Neuronal stem cell (in vitro differentiated cells): ENCODE data around the gene PLCL2.

Source experiments
- DNase-seq: peaks from one replicate; pipeline ENCODE4 v3.0.0-alpha.2; 2013; ENCODE audit warnings: low spot score
- H2AFZ ChIP-seq: one replicate; pipeline ENCODE4 v1.6.1; 2013; ENCODE audit warnings: mild to moderate bottlenecking, low read length, inconsistent platforms
- H2AK5ac ChIP-seq: 2 replicates; pipeline ENCODE4 v1.6.1; 2013; ENCODE audit warnings: low read depth, mild to moderate bottlenecking, inconsistent platforms, low read length, moderate library complexity, mixed read lengths
- H2BK120ac ChIP-seq: 2 replicates; pipeline ENCODE4 v1.6.1; 2013; ENCODE audit warnings: low read depth, mild to moderate bottlenecking, inconsistent platforms, low read length, moderate library complexity, mixed read lengths
- H2BK12ac ChIP-seq: one replicate; pipeline ENCODE4 v1.6.1; 2013; ENCODE audit warnings: low read length, inconsistent platforms
- H2BK15ac ChIP-seq: 2 replicates; pipeline ENCODE4 v1.6.1; 2013; ENCODE audit warnings: mild to moderate bottlenecking, low read length, inconsistent platforms, mixed read lengths
- H2BK5ac ChIP-seq: one replicate; pipeline ENCODE4 v1.6.1; 2013; ENCODE audit warnings: inconsistent platforms, mild to moderate bottlenecking, low read length, moderate library complexity
- H3K14ac ChIP-seq: one replicate; pipeline ENCODE4 v1.6.1; 2013; ENCODE audit warnings: low read length, inconsistent platforms
- H3K18ac ChIP-seq: 2 replicates; pipeline ENCODE4 v1.6.1; 2013; ENCODE audit warnings: low read length, inconsistent platforms
- H3K23ac ChIP-seq: 2 replicates; pipeline ENCODE4 v1.6.1; 2013; ENCODE audit warnings: low read depth, mild to moderate bottlenecking, mixed read lengths, low read length, inconsistent platforms; ENCODE audit not compliant: poor library complexity
- H3K27ac ChIP-seq: replicated peaks from 3 replicates; pipeline ENCODE4 v1.5.1; 2013; ENCODE audit warnings: low read length, inconsistent platforms
- H3K27me3 ChIP-seq, 3 experiments: 2 replicates each; pipeline ENCODE4 v1.6.1; 2013; ENCODE audit warnings: low read length in 3 of 3, mild to moderate bottlenecking in 2 of 3, inconsistent platforms in 1 of 3, low read depth in 1 of 3, mixed read lengths in 1 of 3, moderate library complexity in 1 of 3; ENCODE audit not compliant: control insufficient read depth in 3 of 3, insufficient read depth in 3 of 3
- H3K36me3 ChIP-seq, 2 donors: replicated peaks in 1 of 2; 2 replicates each; pipeline ENCODE4 v1.6.1; 2013; ENCODE audit warnings: low read length in 2 of 2; ENCODE audit not compliant: control insufficient read depth in 2 of 2, insufficient read depth in 2 of 2
- H3K4ac ChIP-seq: 2 replicates; pipeline ENCODE4 v1.6.1; 2013; ENCODE audit warnings: inconsistent platforms, mild to moderate bottlenecking, low read length, moderate library complexity
- H3K4me1 ChIP-seq, 2 donors: 1 replicate in 1 of 2; 2 replicates in 1 of 2; pipeline ENCODE4 v1.6.1; 2013; ENCODE audit warnings: low read length in 2 of 2, low read depth in 1 of 2; ENCODE audit not compliant: control insufficient read depth in 2 of 2, insufficient read depth in 1 of 2
- H3K4me2 ChIP-seq: one replicate; pipeline ENCODE4 v1.6.1; 2013; ENCODE audit warnings: mild to moderate bottlenecking, low read length, inconsistent platforms; ENCODE audit not compliant: insufficient read depth, poor library complexity, severe bottlenecking
- H3K4me3 ChIP-seq, 2 donors: 2 replicates each; pipeline ENCODE4 v1.5.1; 2013; ENCODE audit warnings: low read length in 2 of 2, mild to moderate bottlenecking in 2 of 2, inconsistent platforms in 1 of 2, moderate library complexity in 1 of 2
- H3K79me1 ChIP-seq: one replicate; pipeline ENCODE4 v1.6.1; 2013; ENCODE audit warnings: low read depth, mild to moderate bottlenecking, inconsistent platforms, low read length, moderate library complexity
- H3K9ac ChIP-seq: one replicate; pipeline ENCODE4 v1.6.1; 2013; ENCODE audit warnings: mild to moderate bottlenecking, low read depth, low read length, inconsistent platforms; ENCODE audit not compliant: poor library complexity
- H3K9me3 ChIP-seq, 2 donors: replicated peaks in 1 of 2; 2 replicates each; pipeline versions ENCODE3 to v1.6.1; 2013; ENCODE audit warnings: low read length in 2 of 2, mild to moderate bottlenecking in 2 of 2, inconsistent platforms in 1 of 2, low read depth in 1 of 2, mixed read lengths in 1 of 2, moderate library complexity in 1 of 2; ENCODE audit not compliant: control insufficient read depth in 2 of 2, insufficient read depth in 1 of 2
- H4K8ac ChIP-seq: one replicate; pipeline ENCODE4 v1.6.1; 2013; ENCODE audit warnings: low read depth, mild to moderate bottlenecking, inconsistent platforms, low read length, moderate library complexity
- H4K91ac ChIP-seq: one replicate; pipeline ENCODE4 v1.6.1; 2013; ENCODE audit warnings: low read length, low read depth, mild to moderate bottlenecking, inconsistent platforms; ENCODE audit not compliant: poor library complexity
- WGBS, 2 donors: extraction: QIAGEN DNeasy Blood & Tissue Kit; methylation state at CpG; one replicate each; pipeline ENCODE4 v1.1.7; 2013; ENCODE audit warnings: missing lambda C conversion rate in 2 of 2, mixed read lengths in 1 of 2; ENCODE audit not compliant: insufficient read length in 2 of 2, insufficient replicate concordance in 1 of 2; ENCODE audit errors: extremely low coverage in 2 of 2; 5-methylcytosine and 5-hydroxymethylcytosine counted together

The PLCL2 gene

GRCh38 chr3:16866571-16866970 lies 18.2 kb upstream of the PLCL2 start:
- H2BK120ac ChIP-seq: no peak overlapping the region
- H3K79me1 ChIP-seq: no peaks in the 10 kb centered on the region
- H4K8ac ChIP-seq: no peak overlapping the region
- H3K4me2 ChIP-seq: no peak overlapping the region
- no peak overlapping the region for H3K14ac ChIP-seq
- H2AFZ ChIP-seq: no peak overlapping the region
- H2BK5ac ChIP-seq: no peak overlapping the region
- H3K18ac ChIP-seq: no peak overlapping the region
- no peak overlapping the region for H3K23ac ChIP-seq
- H3K4me1 ChIP-seq: no peaks in the 10 kb centered on the region
- H3K4me3 ChIP-seq: no peak overlapping the region
- no peaks in the 10 kb centered on the region for H3K27me3 ChIP-seq
- H3K27ac ChIP-seq: no peak overlapping the region
- H2BK12ac ChIP-seq: no peak overlapping the region
- no peak for DNase-seq
- no CpG with 5 or more reads among the region's 3 CpGs for WGBS, 2 donors
- no peak overlapping the region for H4K91ac ChIP-seq
- no peak overlapping the region for H2AK5ac ChIP-seq
- no peak overlapping the region for H3K4ac ChIP-seq
- H3K9ac ChIP-seq: no peak overlapping the region
- H3K36me3 ChIP-seq: no peaks in the 10 kb centered on the region
- H2BK15ac ChIP-seq: no peak overlapping the region
- no peaks in the 10 kb centered on the region for H3K9me3 ChIP-seq

- no peak overlapping the region for H2AK5ac ChIP-seq
- H2BK12ac ChIP-seq: no peak overlapping the region
- H3K18ac ChIP-seq: no peak overlapping the region
- no peak overlapping the region for H3K14ac ChIP-seq
- no peaks in the 10 kb centered on the region for H3K4me1 ChIP-seq
- H3K4ac ChIP-seq: no peak overlapping the region
- no peak overlapping the region for H3K9ac ChIP-seq
- H2BK5ac ChIP-seq: no peak overlapping the region
- H3K4me3 ChIP-seq: no peak overlapping the region
- H4K91ac ChIP-seq: no peak overlapping the region
- H3K27me3 ChIP-seq: peaks cover 0 to 10% (median 0%) of the 10 kb centered on the region in 3 experiments
- WGBS, 2 donors: no CpG with 5 or more reads among the region's 1 CpG
- no peak overlapping the region for H3K23ac ChIP-seq
- H3K4me2 ChIP-seq: no peak overlapping the region
- no peak overlapping the region for H4K8ac ChIP-seq
- H3K36me3 ChIP-seq: no peaks in the 10 kb centered on the region
- no peak overlapping the region for H2AFZ ChIP-seq
- no peak overlapping the region for H3K27ac ChIP-seq
- no peak for DNase-seq
- H2BK15ac ChIP-seq: no peak overlapping the region
- H3K79me1 ChIP-seq: no peaks in the 10 kb centered on the region
- H3K9me3 ChIP-seq: no peaks in the 10 kb centered on the region
- no peak overlapping the region for H2BK120ac ChIP-seq
These were observed 16.2 kb upstream of the PLCL2 start for GRCh38 chr3:16868513-16868912.

- no peak overlapping the region for H3K27ac ChIP-seq
- no peak overlapping the region for H4K8ac ChIP-seq
- no peak overlapping the region for H2AFZ ChIP-seq
- H3K9ac ChIP-seq: no peak overlapping the region
- H3K9me3 ChIP-seq: no peaks in the 10 kb centered on the region
- no peak overlapping the region for H2BK5ac ChIP-seq
- H2BK15ac ChIP-seq: no peak overlapping the region
- H3K27me3 ChIP-seq: peaks cover 0 to 10% (median 0%) of the 10 kb centered on the region in 3 experiments
- H2BK12ac ChIP-seq: no peak overlapping the region
- no peak overlapping the region for H3K4me3 ChIP-seq
- H3K79me1 ChIP-seq: no peaks in the 10 kb centered on the region
- DNase-seq: no peak
- H2AK5ac ChIP-seq: no peak overlapping the region
- no peak overlapping the region for H4K91ac ChIP-seq
- no peak overlapping the region for H3K14ac ChIP-seq
- H3K4me1 ChIP-seq: no peaks in the 10 kb centered on the region
- no peak overlapping the region for H3K23ac ChIP-seq
- no peak overlapping the region for H3K18ac ChIP-seq
- WGBS, 2 donors: no CpG with 5 or more reads among the region's 2 CpGs
- H2BK120ac ChIP-seq: no peak overlapping the region
- H3K36me3 ChIP-seq: no peaks in the 10 kb centered on the region
- H3K4ac ChIP-seq: no peak overlapping the region
- no peak overlapping the region for H3K4me2 ChIP-seq
These were observed 15.3 kb upstream of the PLCL2 start for GRCh38 chr3:16869261-16870005.

- H3K14ac ChIP-seq: no peak overlapping the region
- no peak overlapping the region for H4K91ac ChIP-seq
- H2BK5ac ChIP-seq: no peak overlapping the region
- no peaks in the 10 kb centered on the region for H3K36me3 ChIP-seq
- H3K4me2 ChIP-seq: no peak overlapping the region
- H3K27ac ChIP-seq: no peak overlapping the region
- no peak overlapping the region for H2AFZ ChIP-seq
- no peak for DNase-seq
- H3K27me3 ChIP-seq: peaks cover 0 to 10% (median 0%) of the 10 kb centered on the region in 3 experiments
- H3K79me1 ChIP-seq: no peaks in the 10 kb centered on the region
- H3K9me3 ChIP-seq: no peaks in the 10 kb centered on the region
- H2BK12ac ChIP-seq: no peak overlapping the region
- no peak overlapping the region for H3K18ac ChIP-seq
- no peak overlapping the region for H3K4me3 ChIP-seq
- no peak overlapping the region for H3K4ac ChIP-seq
- H3K23ac ChIP-seq: no peak overlapping the region
- H4K8ac ChIP-seq: no peak overlapping the region
- H2BK120ac ChIP-seq: no peak overlapping the region
- WGBS, 2 donors: no CpG with 5 or more reads among the region's 6 CpGs
- no peak overlapping the region for H2BK15ac ChIP-seq
- no peak overlapping the region for H3K9ac ChIP-seq
- H2AK5ac ChIP-seq: no peak overlapping the region
- no peaks in the 10 kb centered on the region for H3K4me1 ChIP-seq
These were observed 12.6 kb upstream of the PLCL2 start for GRCh38 chr3:16871915-16872842.
